HepG2 (cell line): Measurements from ENCODE around the gene DPH2. TPM values are rescaled to one million over a fixed set of nuclear protein-coding genes. Genes with fewer than 3 reads are reported as not detected.
A peak's percentile ranks its signal among the peaks of the same experiment; 100 is the strongest.

Source experiments
- ARID3A ChIP-seq: IDR thresholded peaks from 2 replicates; pipeline ENCODE4 v1.6.1; 2012; ENCODE audit warnings: low read depth, low read length, improper control_type of control experiment
- CENPT ChIP-seq: sonication (generic); formaldehyde crosslinking; IDR thresholded peaks from 2 replicates; pipeline ENCODE4 v1.8.0; 2022; ENCODE audit warnings: low read depth, mild to moderate bottlenecking, moderate library complexity, missing genetic modification reagents
- GPN1 ChIP-seq: sonication (generic); formaldehyde crosslinking; IDR thresholded peaks from 2 replicates; pipeline ENCODE4 v1.5.1; 2020; ENCODE audit warnings: missing genetic modification reagents, borderline replicate concordance
- LCORL ChIP-seq, 2 experiments: fragments of 450-650 bp in 1 of 2; sonication (generic) in 1 of 2; formaldehyde crosslinking in 1 of 2; IDR thresholded peaks; 2 replicates each; pipeline versions ENCODE4 v1.5.0 to v1.6.1; 2017 to 2020; ENCODE audit warnings: antibody characterized with exemption in 1 of 2, missing genetic modification reagents in 1 of 2
- NCOA2 ChIP-seq: sonication (generic); formaldehyde crosslinking; IDR thresholded peaks from 2 replicates; pipeline ENCODE4 v1.8.0; 2022; ENCODE audit warnings: inconsistent platforms
- NFIB ChIP-seq: sonication (generic); formaldehyde crosslinking; IDR thresholded peaks from 2 replicates; pipeline ENCODE4 v1.9.0; 2021; ENCODE audit warnings: missing genetic modification reagents, mild to moderate bottlenecking, borderline replicate concordance
- NR0B2 ChIP-seq: sonication (generic); formaldehyde crosslinking; IDR thresholded peaks from 2 replicates; pipeline ENCODE4 v1.4.0; 2020; ENCODE audit warnings: mild to moderate bottlenecking, missing genetic modification reagents
- PATZ1 ChIP-seq: sonication (generic); formaldehyde crosslinking; IDR thresholded peaks from 2 replicates; pipeline ENCODE4 v1.4.0; 2020; ENCODE audit warnings: missing genetic modification reagents
- PRDM10 ChIP-seq: sonication (generic); formaldehyde crosslinking; IDR thresholded peaks from 2 replicates; pipeline ENCODE4 v1.4.0; 2020; ENCODE audit warnings: low read depth, missing genetic modification reagents
- RFXANK ChIP-seq: IDR thresholded peaks from 2 replicates; pipeline ENCODE4 v1.6.1; 2016
- SAFB2 ChIP-seq: sonication (generic); formaldehyde crosslinking; IDR thresholded peaks from 2 replicates; pipeline ENCODE4 v1.5.1; 2020; ENCODE audit warnings: missing genetic modification reagents, low read depth, mild to moderate bottlenecking, borderline replicate concordance
- SP2 ChIP-seq: sonication (generic); formaldehyde crosslinking; IDR thresholded peaks from 2 replicates; pipeline ENCODE4 v1.5.1; 2020; ENCODE audit warnings: mild to moderate bottlenecking, missing genetic modification reagents
- STAT6 ChIP-seq: sonication (generic); formaldehyde crosslinking; IDR thresholded peaks from 2 replicates; pipeline ENCODE4 v1.4.0; 2020; ENCODE audit warnings: missing genetic modification reagents, mild to moderate bottlenecking, borderline replicate concordance
- ZKSCAN1 ChIP-seq: fragments of 150-350 bp; IDR thresholded peaks from 2 replicates; pipeline ENCODE4 v1.6.1; 2014; ENCODE audit warnings: low read length
- ZNF296 ChIP-seq: sonication (generic); formaldehyde crosslinking; conservative IDR thresholded peaks from 2 replicates; pipeline ENCODE4 v1.5.0; 2020; ENCODE audit warnings: mild to moderate bottlenecking, missing genetic modification reagents
- polyA plus RNA-seq, 8 experiments: library from polyadenylated mRNA; depleted of rRNA in 3 of 8; stranded (reverse) in 7 of 8; unstranded in 1 of 8; fragments of >200 nt; fragmentation: Illumina TruSeq in 4 of 8; extraction: Trizol in 4 of 8; gene quantifications; 2 replicates each; pipeline versions ENCODE4 v1.2.1 to v1.2.3, GENCODE V29; 2011 to 2016; ENCODE audit warnings: low read depth in 4 of 8, missing spikeins in 1 of 8, mixed read lengths in 1 of 8; ENCODE audit not compliant: insufficient read depth in 1 of 8
- total RNA-seq, 5 experiments: library from RNA; depleted of rRNA; stranded (reverse); fragments of >200 nt; fragmentation: Illumina TruSeq; extraction: Trizol; gene quantifications; 2 replicates each; pipeline ENCODE4 v1.2.3, GENCODE V29; 2016; ENCODE audit warnings: low read depth in 1 of 5

DPH2 gene
- total and polyA plus RNA-seq, 2 of the 13 experiments (the other 11 are each of a cell fraction or from before 2014, with no cell fraction given), result 32.2 to 38.3 TPM

- TF ChIP-seq ZNF296 (CRISPR knock-in tag) (no peak), NCOA2 (no peak), CENPT (CRISPR knock-in tag) (no peak), NFIB (no peak), SP2 (CRISPR knock-in tag) (0 out of 2 replicates have a peak, but pooled peaks have one; percentile 42), SAFB2 (peak; percentile 18; the same call in 1 of the 2 replicates), NR0B2 (CRISPR knock-in tag) (0 out of 2 replicates have a peak, but pooled peaks have one; percentile 59), LCORL (IDR thresholded peaks at IDR 0.05) (no peak), LCORL (CRISPR knock-in tag; IDR thresholded peaks at IDR 0.05) (peak; percentile 58; the same call in 1 of the 2 replicates), RFXANK (CRISPR knock-in tag) (no peak), STAT6 (CRISPR knock-in tag) (no peak), ARID3A (no peak), PRDM10 (CRISPR knock-in tag) (no peak), ZKSCAN1 (no peak), GPN1 (CRISPR knock-in tag) (no peak; the same call in 1 of the 2 replicates), PATZ1 (CRISPR knock-in tag) (peak; percentile 64)
Observed at GRCh38 chr1:43991476-43992231, 21.8 kb downstream of the DPH2 start, which contains the start of gene CCDC24 (continued).
